Effector memory CD8-positive, alpha-beta T cell (primary cell): ENCODE results near the gene RALGAPA1.
"Not testable (repeated sequence)": the region's sequence is repeated elsewhere in the genome, so short reads cannot be mapped to it uniquely, and the experiment has no call there.

Experiments
- ATAC-seq: fragments of 150-1000 bp; cut with Tn5 transposase; replicated peaks from 2 replicates; pipeline ENCODE4 v1.10.0; 2021; ENCODE audit warnings: mild to moderate bottlenecking, moderate library complexity
- DNase-seq, 3 experiments: peaks; one replicate each; pipeline ENCODE4 v3.0.0; 2021
- H3K27ac Mint-ChIP-seq, 2 donors: one replicate each; pipeline ENCODE4 v1.8.0; 2022; ENCODE audit warnings: mild to moderate bottlenecking in 2 of 2, mixed read lengths in 2 of 2, moderate library complexity in 2 of 2
- H3K27me3 Mint-ChIP-seq, 2 donors: one replicate each; pipeline ENCODE4 v1.8.0; 2022; ENCODE audit warnings: mixed read lengths in 2 of 2
- H3K36me3 Mint-ChIP-seq: one replicate; pipeline ENCODE4 v1.8.0; 2022; ENCODE audit warnings: mild to moderate bottlenecking, moderate library complexity, mixed read lengths; ENCODE audit not compliant: insufficient read depth
- H3K4me1 Mint-ChIP-seq, 2 donors: one replicate each; pipeline ENCODE4 v1.8.0; 2022; ENCODE audit warnings: low read depth in 2 of 2, mixed read lengths in 2 of 2
- H3K4me3 Mint-ChIP-seq, 2 donors: one replicate each; pipeline ENCODE4 v1.8.0; 2022; ENCODE audit warnings: mild to moderate bottlenecking in 2 of 2, mixed read lengths in 2 of 2, moderate library complexity in 2 of 2
- H3K9me3 Mint-ChIP-seq, 2 donors: one replicate each; pipeline ENCODE4 v1.8.0; 2022; ENCODE audit warnings: mixed read lengths in 2 of 2

The RALGAPA1 gene

DNA sequence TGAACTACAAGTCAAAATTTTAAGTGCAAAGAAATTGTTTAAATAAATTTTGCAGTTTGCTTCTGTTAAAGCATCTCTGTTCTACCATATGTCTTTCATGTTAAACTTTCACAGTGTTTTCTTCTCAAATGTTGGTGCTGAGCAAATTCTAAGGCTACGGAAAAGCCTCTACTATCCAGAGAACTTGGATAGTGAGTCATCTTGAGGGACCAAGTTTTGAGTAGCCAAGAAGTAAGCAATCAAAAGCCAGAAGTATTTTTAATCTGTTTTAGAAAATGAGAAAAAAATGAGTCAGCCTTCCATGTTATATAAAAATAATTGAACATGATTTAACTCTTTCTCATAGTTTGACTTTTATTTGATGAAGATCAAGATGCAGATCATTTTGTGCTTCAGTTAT is 20.4 kb upstream of the RALGAPA1 start:
- Mint-ChIP-seq H3K27me3 (no peaks in the 10 kb centered on the region), H3K4me3 (no peak overlapping the region), H3K4me1 (peaks cover 13 to 16% of the 10 kb centered on the region in 2 donors), H3K9me3 (no peaks in the 10 kb centered on the region), H3K27ac (no peak overlapping the region), H3K36me3 (peaks cover 21% of the 10 kb centered on the region)
- DNase-seq (no peak), ATAC-seq (no peak)

DNA sequence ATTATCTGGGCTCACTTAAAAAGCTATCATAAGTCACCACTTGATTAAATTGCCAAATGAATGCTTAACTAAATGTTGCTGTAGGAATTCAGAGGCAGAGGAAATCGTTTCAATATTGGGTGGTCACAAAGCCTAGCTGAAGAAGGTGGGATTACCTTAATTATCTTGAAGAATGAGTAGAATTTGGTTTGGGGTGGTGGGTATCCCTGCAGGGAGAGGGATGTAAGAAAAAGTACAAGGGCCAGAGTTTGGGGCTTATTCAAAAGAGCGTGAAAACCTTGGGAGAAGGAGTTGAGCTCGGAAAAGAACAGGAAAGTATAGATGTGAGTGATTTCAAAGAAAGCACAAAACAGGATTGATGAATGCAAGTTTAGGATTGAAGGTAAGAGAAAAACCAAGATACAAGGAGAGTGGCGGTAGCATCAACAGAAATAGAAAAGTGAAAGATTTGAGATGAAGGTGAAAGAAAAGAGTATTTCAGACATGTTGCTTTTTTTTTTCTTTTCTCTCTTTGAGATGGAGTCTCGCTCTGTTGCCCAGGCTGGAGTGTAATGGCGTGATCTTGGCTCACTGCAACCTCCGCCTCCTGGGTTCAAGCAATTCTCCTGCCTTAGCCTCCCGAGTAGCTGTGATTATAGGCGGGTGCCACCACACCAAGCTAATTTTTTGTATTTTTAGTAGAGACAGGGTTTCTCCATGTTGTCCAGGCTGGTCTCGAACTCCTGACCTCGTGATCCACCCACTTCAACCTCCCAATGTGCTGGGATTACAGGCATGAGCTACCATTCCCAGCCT is 18.8 kb upstream of the RALGAPA1 start:
- peak overlapping the region; percentile 88 to 90 for H3K4me3 Mint-ChIP-seq
- H3K27ac Mint-ChIP-seq: peak overlapping the region in 1 of 2 donors; percentile 87
- no peaks in the 10 kb centered on the region for H3K27me3 Mint-ChIP-seq
- peaks cover 13 to 16% of the 10 kb centered on the region in 2 donors for H3K4me1 Mint-ChIP-seq
- no peak for ATAC-seq
- DNase-seq: no peak
- H3K9me3 Mint-ChIP-seq: no peaks in the 10 kb centered on the region
- peaks cover 21% of the 10 kb centered on the region for H3K36me3 Mint-ChIP-seq

DNA sequence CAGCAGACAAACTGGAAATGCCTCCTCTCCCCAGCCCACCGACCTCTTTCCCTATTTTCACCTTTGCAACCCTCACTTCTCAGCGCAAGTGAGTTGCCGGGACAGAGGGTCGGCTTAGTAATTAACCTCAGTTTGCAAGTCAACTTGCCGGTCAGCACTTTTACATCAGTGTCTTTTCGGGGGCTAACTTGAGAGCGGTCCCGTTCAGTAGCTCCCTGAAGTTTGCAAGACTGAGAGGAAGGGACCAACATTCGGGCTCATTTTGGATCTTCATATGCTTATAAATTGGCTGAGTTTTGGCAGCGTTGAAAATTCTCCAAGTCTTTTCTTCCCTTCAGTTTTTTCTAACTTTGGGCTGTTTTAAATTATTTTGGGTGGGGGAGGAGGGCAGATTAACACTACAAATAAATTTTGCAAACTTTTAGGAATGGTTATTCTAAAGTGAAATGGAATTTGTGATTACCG is 17.9 kb upstream of the RALGAPA1 start:
- DNase-seq (no peak), ATAC-seq (no peak)
- no peaks in the 10 kb centered on the region for H3K27me3 Mint-ChIP-seq
- H3K27ac Mint-ChIP-seq: peak overlapping the region; percentile 87 to 88
- peaks cover 18% of the 10 kb centered on the region for H3K36me3 Mint-ChIP-seq
- H3K4me3 Mint-ChIP-seq: peak overlapping the region; percentile 88 to 90
- H3K4me1 Mint-ChIP-seq: peaks cover 13 to 16% of the 10 kb centered on the region in 2 donors
- H3K9me3 Mint-ChIP-seq: no peaks in the 10 kb centered on the region

DNA sequence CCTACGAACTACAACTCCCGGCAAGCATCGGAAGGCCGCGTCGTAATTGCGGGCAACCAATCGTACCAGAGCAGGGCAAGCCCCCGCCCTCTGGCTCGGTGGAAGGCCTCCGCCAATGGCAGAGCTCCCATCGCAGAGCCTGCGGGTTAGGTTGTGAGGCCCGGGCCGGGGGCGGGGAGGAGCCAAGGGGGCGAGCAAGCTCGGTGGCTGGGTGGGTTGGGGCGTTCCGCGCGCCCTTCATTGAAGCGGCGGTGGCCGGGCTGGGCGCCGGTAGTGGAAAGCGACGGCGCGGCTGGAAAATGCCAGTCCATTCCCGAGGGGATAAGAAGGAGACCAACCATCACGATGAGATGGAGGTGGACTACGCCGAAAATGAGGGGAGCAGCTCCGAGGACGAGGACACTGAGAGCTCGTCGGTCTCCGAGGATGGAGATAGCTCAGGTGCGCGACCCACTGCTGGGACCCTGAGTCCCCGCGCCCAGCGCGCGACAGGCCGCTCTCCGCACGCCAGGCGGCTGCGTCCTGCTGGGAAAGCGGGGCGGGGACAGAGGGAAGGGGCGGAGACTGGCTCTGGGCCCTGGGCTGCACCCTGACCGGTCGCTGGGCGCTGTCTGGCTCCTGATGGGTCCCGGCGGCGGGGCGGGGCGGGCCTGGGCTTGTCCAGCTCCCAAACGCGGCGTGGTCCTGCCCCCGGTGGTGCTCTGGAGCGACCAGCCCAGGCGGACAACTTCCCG is 17.3 kb upstream of the RALGAPA1 start, which contains the start of gene BRMS1L:
BRMS1L (plus strand) TSS at position 121 of the 734 bp plus-strand sequence; CDS start at position 300, 179 bp downstream.
- Mint-ChIP-seq H3K27me3 (no peaks in the 10 kb centered on the region), H3K36me3 (peaks cover 13% of the 10 kb centered on the region), H3K4me3 (peak within 1 kb of the TSS; percentile 88 to 90), H3K27ac (peak within 1 kb of the TSS; percentile 87 to 88), H3K4me1 (peaks cover 13 to 16% of the 10 kb centered on the region in 2 donors), H3K9me3 (no peaks in the 10 kb centered on the region)
- ATAC-seq (peak; percentile 95), DNase-seq (peak; percentile 95 to 97 (median 95))

DNA sequence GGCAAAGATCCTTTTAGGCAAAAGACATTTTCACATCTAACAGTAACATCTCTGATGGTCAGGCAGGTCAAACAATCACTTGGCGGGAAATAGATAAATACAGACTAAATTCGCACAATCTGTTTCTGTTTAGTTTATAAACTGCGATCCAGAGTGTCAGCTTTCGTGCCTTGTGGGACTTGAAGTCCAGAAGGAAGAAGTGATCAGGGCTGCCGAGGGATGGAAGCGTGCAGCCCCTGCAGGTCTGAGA is 16.8 kb upstream of the RALGAPA1 start:
- Mint-ChIP-seq H3K27ac (peak overlapping the region; percentile 87 to 88), H3K9me3 (no peaks in the 10 kb centered on the region), H3K4me1 (peaks cover 13 to 16% of the 10 kb centered on the region in 2 donors), H3K36me3 (peaks cover 13% of the 10 kb centered on the region), H3K27me3 (no peaks in the 10 kb centered on the region), H3K4me3 (peak overlapping the region; percentile 88 to 90)
- no peak for DNase-seq
- ATAC-seq: no peak

DNA sequence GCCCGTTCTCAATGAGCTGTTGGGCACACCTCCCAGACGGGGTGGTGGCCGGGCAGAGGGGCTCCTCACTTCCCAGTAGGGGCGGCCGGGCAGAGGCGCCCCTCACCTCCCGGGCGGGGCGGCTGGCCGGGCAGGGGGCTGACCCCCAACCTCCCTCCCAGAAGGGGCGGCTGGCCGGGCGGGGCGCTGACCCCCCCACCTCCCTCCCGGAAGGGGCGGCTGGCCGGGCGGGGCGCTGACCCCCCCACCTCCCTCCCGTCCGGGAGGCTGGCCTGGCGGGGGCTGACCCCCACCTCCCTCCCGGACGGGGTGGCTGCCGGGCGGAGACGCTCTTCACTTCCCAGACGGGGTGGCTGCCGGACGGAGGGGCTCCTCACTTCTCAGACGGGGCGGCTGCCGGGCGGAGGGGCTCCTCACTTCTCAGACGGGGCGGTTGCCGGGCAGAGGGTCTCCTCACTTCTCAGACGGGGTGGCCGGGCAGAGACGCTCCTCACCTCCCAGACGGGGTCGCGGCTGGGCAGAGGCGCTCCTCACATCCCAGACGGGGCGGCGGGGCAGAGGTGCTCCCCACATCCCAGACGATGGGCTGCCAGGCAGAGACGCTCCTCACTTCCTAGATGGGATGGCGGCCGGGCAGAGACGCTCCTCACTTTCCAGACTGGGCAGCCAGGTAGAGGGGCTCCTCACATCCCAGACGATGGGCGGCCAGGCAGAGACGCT is 15.5 kb upstream of the RALGAPA1 start:
- H3K9me3 Mint-ChIP-seq, H3K27me3 Mint-ChIP-seq, ATAC-seq, H3K36me3 Mint-ChIP-seq, DNase-seq: not testable (repeated sequence)
- Mint-ChIP-seq H3K4me3 (peak overlapping the region; percentile 88 to 90), H3K27ac (peak overlapping the region in 1 of 2 donors; percentile 58), H3K4me1 (peaks cover 13 to 16% of the 10 kb centered on the region in 2 donors)

DNA sequence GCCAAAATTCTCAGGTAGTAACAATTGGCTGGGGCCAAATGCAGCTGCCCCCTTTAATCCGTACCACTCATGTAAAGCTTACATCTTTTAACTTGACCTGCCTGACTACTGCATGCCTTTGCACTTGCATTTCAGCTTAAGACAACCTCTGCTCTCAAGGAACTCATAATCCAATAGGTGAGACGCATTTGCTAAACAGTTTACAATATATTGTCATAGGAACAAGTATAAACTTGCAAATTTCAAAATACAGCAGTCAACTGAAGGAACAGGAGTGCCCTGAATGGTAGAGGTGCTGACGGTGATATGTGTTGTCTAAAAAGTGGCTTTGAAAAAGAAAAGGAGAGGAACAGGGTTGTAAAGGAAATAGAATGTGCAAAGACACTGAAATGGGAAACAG is 13.4 kb upstream of the RALGAPA1 start:
- Mint-ChIP-seq H3K27me3 (no peaks in the 10 kb centered on the region), H3K4me1 (peaks cover 8 to 13% of the 10 kb centered on the region in 2 donors), H3K27ac (no peak overlapping the region), H3K36me3 (peaks cover 8% of the 10 kb centered on the region), H3K9me3 (no peaks in the 10 kb centered on the region), H3K4me3 (no peak overlapping the region)
- ATAC-seq (no peak), DNase-seq (no peak)

DNA sequence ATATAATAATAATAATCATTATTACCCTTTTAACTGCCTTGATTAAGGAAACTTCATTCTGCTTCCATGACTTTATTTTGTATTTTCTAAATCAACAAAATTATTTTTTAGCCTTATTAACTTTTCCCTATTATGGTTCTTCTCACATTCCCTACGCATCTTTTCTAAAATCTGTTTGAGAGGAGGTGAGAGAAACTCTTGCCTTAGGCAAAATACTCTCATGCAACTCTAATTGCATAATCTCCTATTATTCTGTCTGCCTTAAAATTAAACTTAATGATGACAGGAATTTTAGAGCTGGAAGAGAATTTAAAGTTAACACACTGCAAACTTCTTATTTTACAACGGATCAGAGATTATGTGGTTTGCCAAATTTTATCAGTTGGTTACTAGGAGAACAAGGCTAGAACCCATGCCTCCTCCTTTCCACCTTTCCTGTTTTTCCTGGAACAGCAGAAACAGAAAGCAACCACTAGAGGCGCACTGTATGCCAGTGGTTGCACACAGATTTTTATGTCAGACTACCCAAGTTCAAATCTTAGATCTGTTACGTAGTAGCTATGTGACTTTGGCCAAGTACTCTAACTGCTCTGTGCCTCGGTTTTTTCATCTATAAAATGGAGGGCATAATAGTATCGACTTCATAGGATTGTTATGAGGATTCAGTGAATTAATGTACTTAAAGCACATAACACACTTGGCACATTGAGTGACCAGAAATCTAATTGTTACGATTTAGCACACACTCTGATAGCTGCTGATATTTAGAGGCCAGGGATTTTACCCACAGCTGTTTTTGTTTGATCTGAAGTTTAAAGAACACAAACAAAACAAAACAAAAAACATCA is 12.7 kb upstream of the RALGAPA1 start:
- ATAC-seq: no peak
- Mint-ChIP-seq H3K27ac (no peak overlapping the region), H3K4me1 (peaks cover 3 to 6% of the 10 kb centered on the region in 2 donors), H3K36me3 (peaks cover 11% of the 10 kb centered on the region), H3K9me3 (no peaks in the 10 kb centered on the region), H3K4me3 (no peak overlapping the region), H3K27me3 (no peaks in the 10 kb centered on the region)
- no peak for DNase-seq

DNA sequence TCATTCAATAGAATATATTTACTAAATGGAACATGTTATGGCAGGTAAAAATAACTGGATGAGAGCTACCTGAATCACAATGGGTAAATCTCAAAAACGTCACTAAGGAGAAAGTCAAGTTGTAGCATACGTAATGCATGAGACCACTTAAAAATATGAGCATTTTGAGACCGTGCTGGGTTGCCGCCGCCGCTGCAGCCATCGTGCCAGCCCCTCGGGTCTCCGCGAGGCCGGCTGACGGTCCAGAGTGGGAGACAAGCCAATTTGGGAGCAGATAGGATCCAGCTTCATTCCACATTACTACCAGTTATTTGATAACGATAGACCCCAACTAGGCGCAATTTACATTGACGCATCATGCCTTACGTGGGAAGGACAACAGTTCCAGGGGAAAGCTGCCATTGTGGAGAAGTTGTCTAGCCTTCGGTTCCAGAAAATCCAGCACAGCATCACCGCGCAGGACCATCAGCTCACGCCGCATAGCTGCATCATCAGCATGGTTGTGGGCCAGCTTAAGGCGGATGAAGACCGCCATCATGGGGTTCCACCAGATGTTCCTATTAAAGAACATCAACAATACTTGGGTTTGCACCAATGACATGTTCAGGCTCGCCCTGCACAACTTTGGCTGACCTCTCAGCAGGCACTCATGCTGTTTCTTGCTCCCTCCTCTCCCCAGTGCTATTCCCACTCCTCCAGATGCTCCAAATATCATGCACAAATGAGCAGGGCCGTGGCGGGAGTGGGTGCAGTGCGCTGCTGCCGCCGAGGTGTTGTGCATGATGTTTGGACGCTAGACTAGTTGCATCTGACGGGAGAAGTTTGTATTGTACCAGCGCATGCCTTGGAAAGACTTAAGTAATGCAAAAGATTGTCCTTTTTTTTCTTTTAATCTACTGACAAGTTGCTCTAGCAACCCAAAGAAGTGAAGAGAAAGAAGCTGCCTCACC is 10.8 kb upstream of the RALGAPA1 start:
- Mint-ChIP-seq H3K27me3 (no peaks in the 10 kb centered on the region), H3K27ac (no peak overlapping the region), H3K9me3 (no peaks in the 10 kb centered on the region), H3K4me1 (no peaks in the 10 kb centered on the region), H3K36me3 (peaks cover 4% of the 10 kb centered on the region), H3K4me3 (no peak overlapping the region)
- DNase-seq: no peak
- ATAC-seq: no peak

DNA sequence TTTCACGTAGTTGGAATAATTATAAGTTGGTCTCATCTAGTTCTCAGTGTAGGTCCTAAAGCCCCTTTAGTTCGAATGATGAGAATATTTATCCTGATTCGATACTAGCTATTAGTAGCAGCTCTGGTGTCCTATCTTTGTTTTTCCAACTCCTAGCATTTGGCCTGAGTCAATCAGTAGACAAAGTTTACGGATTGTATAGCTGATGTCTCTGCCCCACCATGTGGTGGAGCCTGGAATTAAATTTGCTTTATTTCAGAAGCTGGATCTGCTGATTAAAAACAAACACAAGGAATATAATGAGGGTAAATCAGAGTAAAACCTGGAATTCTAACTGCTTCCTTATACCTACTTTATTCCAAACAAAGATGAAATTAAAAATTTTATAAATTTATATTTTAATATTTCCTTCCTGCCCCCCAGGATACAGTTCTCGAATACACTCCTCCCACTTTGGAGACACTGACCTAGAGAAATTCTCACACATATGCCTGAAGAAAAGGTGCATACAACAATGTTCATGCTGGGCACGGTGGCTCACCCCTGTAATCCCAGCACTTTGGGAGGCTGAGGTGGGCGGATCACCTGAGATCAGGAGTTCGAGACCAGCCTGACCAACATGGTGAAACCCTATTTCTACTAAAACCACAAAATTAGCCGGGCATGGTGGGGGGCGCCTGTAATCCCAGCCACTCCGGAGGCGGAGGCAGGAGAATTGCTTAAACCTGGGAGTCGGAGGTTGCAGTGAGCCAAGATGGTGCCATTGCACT is 9.4 kb upstream of the RALGAPA1 start:
- H3K27me3 Mint-ChIP-seq: no peaks in the 10 kb centered on the region
- ATAC-seq (peak; percentile 45), DNase-seq (peak in 2 of 3 experiments; percentile 13 to 22)
- H3K4me3 Mint-ChIP-seq: no peak overlapping the region
- H3K4me1 Mint-ChIP-seq: no peaks in the 10 kb centered on the region
- peaks cover 4% of the 10 kb centered on the region for H3K36me3 Mint-ChIP-seq
- no peak overlapping the region for H3K27ac Mint-ChIP-seq
- H3K9me3 Mint-ChIP-seq: no peaks in the 10 kb centered on the region

DNA sequence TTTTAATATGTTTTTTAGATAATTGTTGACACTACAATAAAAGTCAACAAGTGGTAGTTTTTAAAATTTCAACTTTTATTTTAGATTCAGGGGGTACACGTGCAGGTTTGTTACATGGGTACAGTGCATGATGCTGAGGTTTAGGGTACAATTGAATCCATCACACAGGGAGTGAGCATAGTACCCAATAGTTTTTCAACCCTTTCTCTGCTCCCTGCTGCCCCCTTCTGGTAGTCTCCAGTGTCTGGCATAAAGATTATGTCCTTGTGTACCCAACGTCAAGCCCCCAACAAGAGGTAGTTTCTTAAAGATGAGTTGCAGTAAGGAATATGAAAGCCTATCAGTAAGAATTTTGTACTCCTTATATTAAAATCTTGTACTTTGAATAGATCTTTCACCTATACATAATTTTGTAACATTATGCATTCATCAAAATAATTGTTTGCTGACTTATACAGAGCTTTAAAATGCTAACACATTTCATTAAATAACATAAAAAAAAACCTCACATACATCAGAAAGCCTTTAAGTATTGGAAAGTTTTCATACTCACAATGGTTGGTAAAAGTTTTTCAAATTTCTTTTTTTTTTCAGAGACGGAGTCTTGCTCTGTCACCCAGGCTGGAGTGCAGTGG is 5.4 kb upstream of the RALGAPA1 start:
- Mint-ChIP-seq H3K4me1 (peaks cover 1 to 6% of the 10 kb centered on the region in 2 donors), H3K9me3 (no peaks in the 10 kb centered on the region), H3K36me3 (peaks cover 9% of the 10 kb centered on the region), H3K27me3 (no peaks in the 10 kb centered on the region), H3K27ac (peak overlapping the region in 1 of 2 donors; percentile 24), H3K4me3 (no peak overlapping the region)
- ATAC-seq (peak; percentile 94), DNase-seq (peak; percentile 78 to 84 (median 80))
